ENCODE data around the gene SNAPC4. TPM values are rescaled to one million over a fixed set of nuclear protein-coding genes. Genes with fewer than 3 reads are reported as not detected.

Gene SNAPC4
- total and polyA plus RNA-seq, 2 of the 8 experiments (the other 6 are each of a cell fraction or from before 2014, with no cell fraction given): 6.9 to 18.1 TPM

DNA sequence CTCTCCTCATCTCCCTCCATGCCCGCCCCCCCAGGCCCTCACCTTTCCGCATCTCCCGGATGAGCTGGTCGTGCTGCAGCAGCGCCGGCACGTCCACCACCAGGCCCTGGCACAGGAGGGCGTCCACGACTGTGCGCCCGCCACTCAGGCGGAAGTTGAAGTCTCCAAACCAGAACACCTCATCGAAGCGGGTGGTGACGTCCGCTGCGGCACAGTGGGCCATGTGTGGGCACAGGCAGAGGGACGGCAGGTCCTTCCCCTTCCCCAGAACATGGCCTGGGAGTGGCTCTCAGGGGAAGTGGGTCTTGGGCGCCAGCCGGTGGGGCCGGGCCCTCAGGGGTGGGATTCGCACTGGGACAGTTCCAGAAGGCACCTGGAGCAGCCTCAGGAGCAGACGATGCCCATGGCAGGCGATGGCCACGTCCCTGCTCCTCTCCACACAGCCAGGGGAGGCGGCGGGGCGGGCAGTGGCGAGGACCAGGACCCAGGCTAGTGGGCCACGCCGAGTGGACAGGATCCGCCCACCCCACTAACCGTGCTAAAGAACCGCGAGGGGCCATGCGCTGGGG is 31.9 kb upstream of the SNAPC4 start:
- Histone ChIP-seq H4K5ac (ENCODE audit: insufficient read length, low read depth, low read length) (no peak overlapping the region), H3K23ac (ENCODE audit: insufficient read length) (no peak overlapping the region), H2BK20ac (ENCODE audit: low read length) (no peak overlapping the region), H3K79me1 (ENCODE audit: low read depth, low read length) (peaks cover 9% of the 10 kb centered on the region), H3K18ac (ENCODE audit: extremely low read depth, low read length) (no peak overlapping the region), H3K27ac (ENCODE audit: low read depth, low read length) (no peak overlapping the region), H3K4me3 (ENCODE audit: extremely low read depth in 1 of 4, insufficient read depth in 2 of 4, low read depth in 3 of 4, low read length in 4 of 4) (no peak overlapping the region), H2BK15ac (ENCODE audit: low read length) (no peak overlapping the region), H3K79me2 (ENCODE audit: control insufficient read depth in 1 of 2, insufficient read depth in 2 of 2, low read length in 2 of 2) (peaks cover 0 to 11% of the 10 kb centered on the region in 2 experiments; a peak in 1 of 4 replicates), H3K9ac (replicated peaks in 1 of 4; ENCODE audit: extremely low read depth in 1 of 4, low read depth in 3 of 4, low read length in 3 of 4) (no peak overlapping the region; a peak in 1 of 7 replicates), H3K36me3 (ENCODE audit: control insufficient read depth in 2 of 4, insufficient read depth in 4 of 4, low read length in 3 of 4) (peaks cover 0 to 11% (median 2%) of the 10 kb centered on the region in 4 experiments; a peak in 2 of 8 replicates), H4K8ac (ENCODE audit: extremely low read depth, insufficient read depth, low read length) (no peak overlapping the region), H2BK12ac (ENCODE audit: low read depth, low read length) (no peak overlapping the region), H2BK120ac (replicated peaks; ENCODE audit: low read depth, low read length) (no peak overlapping the region), H3K4ac (replicated peaks; ENCODE audit: insufficient read length, low read depth, low read length) (no peak overlapping the region), H3K9me3 (ENCODE audit: insufficient read depth in 2 of 2, low read depth in 1 of 2, low read length in 1 of 2) (no peaks in the 10 kb centered on the region), H3K4me1 (replicated peaks in 1 of 4; ENCODE audit: control insufficient read depth in 3 of 4, insufficient read depth in 4 of 4, low read length in 3 of 4) (no peaks in the 10 kb centered on the region), H3K56ac (replicated peaks; ENCODE audit: insufficient read length, low read depth, low read length) (no peak overlapping the region), H4K91ac (replicated peaks; ENCODE audit: insufficient read length, low read length) (no peak overlapping the region), H3K23me2 (ENCODE audit: low read depth, low read length) (no peaks in the 10 kb centered on the region), H3K4me2 (ENCODE audit: insufficient read depth in 1 of 2, low read depth in 2 of 2, low read length in 2 of 2) (no peak overlapping the region), H3K14ac (ENCODE audit: insufficient read length) (no peak overlapping the region), H2AFZ (ENCODE audit: low read length) (no peak overlapping the region), H3K27me3 (replicated peaks in 1 of 4; ENCODE audit: control insufficient read depth in 3 of 4, extremely low read depth in 1 of 4, insufficient read depth in 3 of 4, low read length in 3 of 4) (no peaks in the 10 kb centered on the region), H2BK5ac (ENCODE audit: low read depth, low read length) (no peak overlapping the region), H4K20me1 (replicated peaks in 1 of 2; ENCODE audit: control insufficient read depth in 1 of 2, insufficient read depth in 2 of 2, low read length in 2 of 2) (peaks cover 5 to 17% of the 10 kb centered on the region in 2 experiments), H2AK5ac (ENCODE audit: low read depth, low read length) (no peak overlapping the region)
- no peak for DNase-seq (ENCODE audit: low read depth in 1 of 2, low spot score in 2 of 2)
- POLR2A ChIA-PET (ENCODE audit: partially characterized antibody): interaction anchor here (1.2 kb wide), 1 partner anchor 31 kb away, joined by 3 read pairs; no protein-coding TSS in a partner anchor
- TF ChIP-seq SIRT6 (IDR thresholded peaks at IDR 0.05; ENCODE audit: low read length): no peak
- no peak for TF ChIP-seq CREB1 (IDR thresholded peaks at IDR 0.05)
- TF ChIP-seq POLR2AphosphoS5 (IDR thresholded peaks at IDR 0.05; ENCODE audit: low read depth, low read length): no peak
- TF ChIP-seq, protein P1, sequence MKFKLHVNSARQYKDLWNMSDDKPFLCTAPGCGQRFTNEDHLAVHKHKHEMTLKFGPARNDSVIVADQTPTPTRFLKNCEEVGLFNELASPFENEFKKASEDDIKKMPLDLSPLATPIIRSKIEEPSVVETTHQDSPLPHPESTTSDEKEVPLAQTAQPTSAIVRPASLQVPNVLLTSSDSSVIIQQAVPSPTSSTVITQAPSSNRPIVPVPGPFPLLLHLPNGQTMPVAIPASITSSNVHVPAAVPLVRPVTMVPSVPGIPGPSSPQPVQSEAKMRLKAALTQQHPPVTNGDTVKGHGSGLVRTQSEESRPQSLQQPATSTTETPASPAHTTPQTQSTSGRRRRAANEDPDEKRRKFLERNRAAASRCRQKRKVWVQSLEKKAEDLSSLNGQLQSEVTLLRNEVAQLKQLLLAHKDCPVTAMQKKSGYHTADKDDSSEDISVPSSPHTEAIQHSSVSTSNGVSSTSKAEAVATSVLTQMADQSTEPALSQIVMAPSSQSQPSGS (IDR thresholded peaks at IDR 0.05; ENCODE audit: low read length): no peak
- TF ChIP-seq TBP (IDR thresholded peaks at IDR 0.05; ENCODE audit: low read depth, low read length): no peak
- no peak for TF ChIP-seq CBX8 (IDR thresholded peaks at IDR 0.05; ENCODE audit: borderline replicate concordance, low read depth, low read length)
- no peak for FAIRE-seq
- CTCF ChIA-PET (ENCODE audit: partially characterized antibody): no interaction called here
- WGBS, 2 experiments (ENCODE audit: extremely low coverage in 1 of 2, insufficient coverage in 1 of 2, insufficient read length in 1 of 2, insufficient replicate concordance in 2 of 2, low coverage in 1 of 2, low lambda C conversion rate in 2 of 2, missing lambda C conversion rate in 1 of 2): 95% methylated on average over 30 of the region's 36 CpGs; no CpG with 5 or more reads in 1 of the 2 experiments
